ENCODE data around the gene DIDO1. TPM values are rescaled to one million over a fixed set of nuclear protein-coding genes. Genes with fewer than 3 reads are reported as not detected.

Gene DIDO1
- total RNA-seq, 4 donors from 2014 or later, result 72.5 to 143 (median 105) TPM

DNA sequence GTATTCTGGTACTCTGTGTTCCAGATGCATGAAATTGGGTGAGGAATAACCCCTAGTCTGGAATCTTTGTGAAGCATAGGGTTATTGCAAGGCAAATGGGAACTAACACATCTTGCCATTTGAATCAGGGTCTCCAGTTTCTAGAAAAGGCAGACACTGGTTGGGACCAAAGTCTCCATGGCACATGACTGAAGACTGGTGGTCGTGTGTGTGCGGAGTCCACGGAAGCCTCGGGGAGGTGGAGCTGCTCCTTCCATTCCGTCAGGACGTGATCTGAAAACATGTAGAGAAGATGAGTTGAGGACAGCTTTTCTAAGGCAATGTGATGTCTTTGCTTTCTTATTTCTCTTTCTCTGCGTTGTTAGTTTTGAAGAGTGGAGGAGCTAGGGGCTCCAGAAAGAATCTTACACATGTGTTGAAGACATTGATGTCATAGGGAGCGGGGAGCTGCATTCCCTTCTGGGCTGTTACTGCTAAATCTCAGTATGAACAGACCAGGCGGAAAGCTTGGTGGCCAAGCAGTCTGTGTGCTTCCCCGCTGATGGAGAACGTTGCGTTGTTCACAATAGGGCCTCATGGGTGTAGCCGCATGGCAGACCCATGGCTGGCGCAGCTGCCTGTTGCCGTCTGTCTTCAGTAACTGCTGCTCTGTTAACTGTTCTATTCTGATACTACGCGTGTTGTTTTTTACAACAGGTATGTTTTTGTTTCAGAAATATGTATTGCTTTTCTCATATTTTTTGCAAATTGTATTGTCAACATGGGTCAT lies 21.4 kb upstream of the DIDO1 start:
- Histone ChIP-seq H3K4me1 (peaks cover 0 to 12% (median 6%) of the 10 kb centered on the region in 4 donors), H3K4me3 (no peak overlapping the region), H3K27ac (no peak overlapping the region), H3K27me3 (no peaks in the 10 kb centered on the region), H3K36me3 (peaks cover 0 to 78% (median 0%) of the 10 kb centered on the region in 3 donors), H3K9me3 (no peaks in the 10 kb centered on the region)
- DNase-seq, result no peak
- TF ChIP-seq, protein P1, sequence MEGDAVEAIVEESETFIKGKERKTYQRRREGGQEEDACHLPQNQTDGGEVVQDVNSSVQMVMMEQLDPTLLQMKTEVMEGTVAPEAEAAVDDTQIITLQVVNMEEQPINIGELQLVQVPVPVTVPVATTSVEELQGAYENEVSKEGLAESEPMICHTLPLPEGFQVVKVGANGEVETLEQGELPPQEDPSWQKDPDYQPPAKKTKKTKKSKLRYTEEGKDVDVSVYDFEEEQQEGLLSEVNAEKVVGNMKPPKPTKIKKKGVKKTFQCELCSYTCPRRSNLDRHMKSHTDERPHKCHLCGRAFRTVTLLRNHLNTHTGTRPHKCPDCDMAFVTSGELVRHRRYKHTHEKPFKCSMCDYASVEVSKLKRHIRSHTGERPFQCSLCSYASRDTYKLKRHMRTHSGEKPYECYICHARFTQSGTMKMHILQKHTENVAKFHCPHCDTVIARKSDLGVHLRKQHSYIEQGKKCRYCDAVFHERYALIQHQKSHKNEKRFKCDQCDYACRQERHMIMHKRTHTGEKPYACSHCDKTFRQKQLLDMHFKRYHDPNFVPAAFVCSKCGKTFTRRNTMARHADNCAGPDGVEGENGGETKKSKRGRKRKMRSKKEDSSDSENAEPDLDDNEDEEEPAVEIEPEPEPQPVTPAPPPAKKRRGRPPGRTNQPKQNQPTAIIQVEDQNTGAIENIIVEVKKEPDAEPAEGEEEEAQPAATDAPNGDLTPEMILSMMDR (IDR thresholded peaks at IDR 0.05), result no peak
- no peak for TF ChIP-seq POLR2A (IDR thresholded peaks at IDR 0.05)

DNA sequence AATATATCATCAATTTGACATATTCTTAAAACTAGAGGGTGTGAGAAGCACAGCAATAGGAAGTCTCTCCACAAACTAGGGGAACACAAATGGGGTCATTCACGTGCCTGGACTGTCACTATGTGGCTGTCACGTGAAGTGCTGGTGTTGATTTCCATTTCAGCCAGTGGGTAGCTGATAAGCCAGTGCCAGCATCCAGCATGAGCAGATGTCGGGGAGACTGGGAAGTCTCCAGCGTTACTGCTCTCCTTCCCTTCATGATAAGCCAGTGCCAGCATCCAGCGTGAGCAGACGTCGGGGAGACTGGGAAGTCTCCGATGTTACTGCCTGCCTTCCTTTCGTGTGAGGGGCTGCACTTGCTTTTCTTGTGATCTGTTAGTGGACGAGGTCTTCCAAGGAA lies 20.6 kb upstream of the DIDO1 start:
- H3K27ac ChIP-seq, result no peak overlapping the region
- no peak for DNase-seq

DNA sequence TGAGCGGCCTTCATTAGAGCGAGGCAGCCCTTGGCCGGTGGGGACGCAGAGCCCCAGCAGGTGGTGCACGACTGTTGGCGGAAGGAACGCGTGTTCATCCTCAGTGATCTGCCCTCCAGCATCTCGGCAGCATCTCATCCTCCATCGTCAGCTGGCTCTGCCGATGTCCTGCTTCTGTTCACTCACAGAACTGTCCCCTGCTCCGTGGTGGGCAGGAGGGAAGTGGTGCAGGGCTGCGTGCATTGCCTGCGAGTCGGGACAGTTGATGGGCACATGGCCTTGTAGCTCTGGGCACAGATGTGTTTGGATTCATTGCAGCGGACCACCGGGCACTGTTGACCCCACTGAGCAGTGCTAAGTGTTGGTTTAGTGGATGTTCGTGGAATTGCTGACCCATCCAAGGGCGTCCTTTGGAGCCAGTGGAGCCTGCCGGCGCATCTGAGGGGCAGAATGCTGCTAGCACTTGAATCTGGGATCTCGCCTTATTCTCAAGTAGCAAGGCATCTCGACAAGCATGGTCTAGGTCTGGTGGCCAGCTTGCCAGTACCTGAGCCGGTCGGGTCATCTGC lies 19.6 kb upstream of the DIDO1 start:
- H3K27ac ChIP-seq, result no peak overlapping the region
- no peak for DNase-seq
- H3K9me3 ChIP-seq, result no peaks in the 10 kb centered on the region
- H3K4me3 ChIP-seq, result no peak overlapping the region
- peaks cover 0 to 94% (median 0%) of the 10 kb centered on the region in 3 donors for H3K36me3 ChIP-seq
- no peak for TF ChIP-seq POLR2A (IDR thresholded peaks at IDR 0.05)
- TF ChIP-seq, protein P1 (IDR thresholded peaks at IDR 0.05), result no peak
- H3K4me1 ChIP-seq, result no peaks in the 10 kb centered on the region
- no peaks in the 10 kb centered on the region for H3K27me3 ChIP-seq

More for the DNA sequence above, 20.6 kb upstream of the DIDO1 start:
- Histone ChIP-seq H3K27me3 (no peaks in the 10 kb centered on the region), H3K9me3 (no peaks in the 10 kb centered on the region), H3K4me3 (no peak overlapping the region), H3K4me1 (peaks cover 0 to 4% (median 0%) of the 10 kb centered on the region in 4 donors), H3K36me3 (peaks cover 0 to 85% (median 0%) of the 10 kb centered on the region in 3 donors)
- TF ChIP-seq, protein P1 (IDR thresholded peaks at IDR 0.05), result no peak
- no peak for TF ChIP-seq POLR2A (IDR thresholded peaks at IDR 0.05)

DNA sequence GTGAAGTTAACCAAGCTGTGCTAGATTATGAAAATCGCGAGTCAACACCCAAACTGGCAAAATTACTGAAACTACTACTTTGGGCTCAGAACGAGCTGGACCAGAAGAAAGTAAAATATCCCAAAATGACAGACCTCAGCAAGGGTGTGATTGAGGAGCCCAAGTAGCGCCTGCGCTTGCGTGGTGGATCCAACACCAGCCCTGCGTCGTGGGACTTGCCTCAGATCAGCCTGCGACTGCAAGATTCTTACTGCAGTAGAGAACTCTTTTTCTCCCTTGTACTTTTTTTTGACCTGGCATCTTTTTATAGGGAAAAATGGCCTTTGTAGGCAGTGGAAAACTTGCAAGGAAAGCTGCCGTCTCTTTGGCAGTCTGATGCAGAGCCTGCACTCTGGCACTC lies 18.4 kb upstream of the DIDO1 start:
- no peaks in the 10 kb centered on the region for H3K9me3 ChIP-seq
- peaks cover 0 to 85% (median 0%) of the 10 kb centered on the region in 3 donors for H3K36me3 ChIP-seq
- TF ChIP-seq, protein P1 (IDR thresholded peaks at IDR 0.05), result no peak
- no peak for TF ChIP-seq POLR2A (IDR thresholded peaks at IDR 0.05)
- no peaks in the 10 kb centered on the region for H3K27me3 ChIP-seq
- H3K4me3 ChIP-seq, result no peak overlapping the region
- H3K4me1 ChIP-seq, result peaks cover 0 to under 1% (median 0%) of the 10 kb centered on the region in 4 donors
- no peak for DNase-seq
- H3K27ac ChIP-seq, result no peak overlapping the region

DNA sequence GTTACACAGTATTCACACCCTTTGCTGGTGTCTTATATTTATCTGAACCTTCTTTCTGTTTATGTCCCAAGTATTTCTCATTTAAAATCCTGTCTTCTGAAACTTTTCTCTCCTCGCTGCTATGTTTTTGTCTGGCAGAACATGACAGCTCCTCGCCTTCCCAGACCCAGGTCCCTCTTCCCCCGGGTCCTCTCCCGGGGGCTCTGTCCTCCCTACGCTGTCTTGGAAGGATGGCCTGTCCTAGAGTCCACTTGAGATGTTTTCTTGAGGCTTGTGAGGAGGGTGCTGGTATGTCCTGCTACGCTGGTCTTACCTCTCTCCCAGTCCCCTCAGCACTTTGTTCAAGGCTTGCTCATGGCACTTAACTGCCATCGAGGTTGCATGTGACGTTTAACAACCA lies 17.9 kb upstream of the DIDO1 start:
- no peak for DNase-seq
- H3K4me3 ChIP-seq, result no peak overlapping the region
- no peaks in the 10 kb centered on the region for H3K27me3 ChIP-seq
- H3K27ac ChIP-seq, result no peak overlapping the region
- TF ChIP-seq, protein P1 (IDR thresholded peaks at IDR 0.05), result no peak
- TF ChIP-seq POLR2A (IDR thresholded peaks at IDR 0.05), result no peak
- peaks cover 0 to 80% (median 0%) of the 10 kb centered on the region in 3 donors for H3K36me3 ChIP-seq
- peaks cover 0 to 6% (median 4%) of the 10 kb centered on the region in 4 donors for H3K4me1 ChIP-seq
- no peaks in the 10 kb centered on the region for H3K9me3 ChIP-seq

Data from Peyer's patch (tissue), 4 donors.